ENCODE data around the gene ROBO1. TPM values are rescaled to one million over a fixed set of nuclear protein-coding genes. Genes with fewer than 3 reads are reported as not detected.

ROBO1 gene
- total and polyA plus RNA-seq, 2 of the 13 experiments (the other 11 are each of a cell fraction or from before 2014, with no cell fraction given), result 52.2 to 71.0 TPM

DNA sequence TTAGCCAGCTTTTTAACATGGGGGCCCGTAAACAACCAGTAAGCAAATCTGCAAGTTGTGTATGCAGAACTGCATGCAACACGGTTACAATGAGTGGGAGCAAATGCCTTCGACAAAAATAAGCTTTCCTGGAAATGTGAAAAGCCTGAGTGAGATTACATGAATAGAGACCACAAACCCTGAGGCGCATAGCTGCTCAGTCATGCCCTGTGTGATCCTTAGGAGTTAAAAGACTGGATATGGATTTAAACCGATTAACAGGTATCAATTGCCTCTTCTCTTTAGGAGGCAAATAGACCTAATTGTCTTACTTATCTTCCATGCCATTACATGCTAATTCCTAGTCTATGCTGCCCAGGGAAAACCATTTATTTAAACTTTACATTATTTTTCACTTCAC lies 810.3 kb downstream of the ROBO1 start:
- Histone ChIP-seq H3K4me3 (replicated peaks in 1 of 3; ENCODE audit: insufficient read depth in 1 of 3, low read depth in 2 of 3, low read length in 3 of 3) (no peak overlapping the region), H3K79me2 (ENCODE audit: insufficient read depth, low read length) (peaks cover 83% of the 10 kb centered on the region), H3K27me3 (ENCODE audit: control insufficient read depth in 1 of 2, insufficient read depth in 2 of 2, low read length in 2 of 2) (no peaks in the 10 kb centered on the region), H3K4me1 (ENCODE audit: insufficient read depth, low read length) (peaks cover 7% of the 10 kb centered on the region; the same call in 1 of the 2 replicates), H3K9ac (ENCODE audit: insufficient read depth, low read depth, low read length) (no peak overlapping the region), H3K9me3 (ENCODE audit: low read length) (no peaks in the 10 kb centered on the region), H4K20me1 (ENCODE audit: insufficient read depth, low read length) (0 out of 2 replicates have a peak, but pooled peaks cover 2% of the 10 kb centered on the region), H3K4me2 (ENCODE audit: low read depth, low read length) (no peak overlapping the region), H2AFZ (ENCODE audit: low read length) (no peak overlapping the region), H3K27ac (ENCODE audit: extremely low read length, insufficient read depth, low read length) (no peak overlapping the region), H3K36me3 (replicated peaks in 1 of 2; ENCODE audit: control insufficient read depth in 1 of 2, insufficient read depth in 2 of 2, low read length in 2 of 2) (no peaks in the 10 kb centered on the region; a peak in 2 of 5 replicates)
- intact Hi-C loops (cut with micrococcal nuclease; ENCODE audit: unreplicated experiment), result no loop called here
- in situ Hi-C loops (cut with HindIII; ENCODE audit: extremely low pct_ligation_motif_present, low pct_unique_long_range_greater_than_20kb), result no loop called here
- 93% methylated on average over 5 of the region's 5 CpGs for WGBS (ENCODE audit: low lambda C conversion rate)
- no peak for TF ChIP-seq RBAK (CRISPR knock-in tag; IDR thresholded peaks at IDR 0.05)
- no peak for TF ChIP-seq DNMT1 (CRISPR knock-in tag; IDR thresholded peaks at IDR 0.05)
- TF ChIP-seq SIN3B (IDR thresholded peaks at IDR 0.05; ENCODE audit: low read length), result no peak
- no peak for TF ChIP-seq TMF1 (CRISPR knock-in tag; IDR thresholded peaks at IDR 0.05; ENCODE audit: low read depth)
- TF ChIP-seq ZNF530 (CRISPR knock-in tag; IDR thresholded peaks at IDR 0.05; ENCODE audit: low read depth), result no peak
- no peak for TF ChIP-seq RFX1 (IDR thresholded peaks at IDR 0.05)
- TF ChIP-seq, protein P1, sequence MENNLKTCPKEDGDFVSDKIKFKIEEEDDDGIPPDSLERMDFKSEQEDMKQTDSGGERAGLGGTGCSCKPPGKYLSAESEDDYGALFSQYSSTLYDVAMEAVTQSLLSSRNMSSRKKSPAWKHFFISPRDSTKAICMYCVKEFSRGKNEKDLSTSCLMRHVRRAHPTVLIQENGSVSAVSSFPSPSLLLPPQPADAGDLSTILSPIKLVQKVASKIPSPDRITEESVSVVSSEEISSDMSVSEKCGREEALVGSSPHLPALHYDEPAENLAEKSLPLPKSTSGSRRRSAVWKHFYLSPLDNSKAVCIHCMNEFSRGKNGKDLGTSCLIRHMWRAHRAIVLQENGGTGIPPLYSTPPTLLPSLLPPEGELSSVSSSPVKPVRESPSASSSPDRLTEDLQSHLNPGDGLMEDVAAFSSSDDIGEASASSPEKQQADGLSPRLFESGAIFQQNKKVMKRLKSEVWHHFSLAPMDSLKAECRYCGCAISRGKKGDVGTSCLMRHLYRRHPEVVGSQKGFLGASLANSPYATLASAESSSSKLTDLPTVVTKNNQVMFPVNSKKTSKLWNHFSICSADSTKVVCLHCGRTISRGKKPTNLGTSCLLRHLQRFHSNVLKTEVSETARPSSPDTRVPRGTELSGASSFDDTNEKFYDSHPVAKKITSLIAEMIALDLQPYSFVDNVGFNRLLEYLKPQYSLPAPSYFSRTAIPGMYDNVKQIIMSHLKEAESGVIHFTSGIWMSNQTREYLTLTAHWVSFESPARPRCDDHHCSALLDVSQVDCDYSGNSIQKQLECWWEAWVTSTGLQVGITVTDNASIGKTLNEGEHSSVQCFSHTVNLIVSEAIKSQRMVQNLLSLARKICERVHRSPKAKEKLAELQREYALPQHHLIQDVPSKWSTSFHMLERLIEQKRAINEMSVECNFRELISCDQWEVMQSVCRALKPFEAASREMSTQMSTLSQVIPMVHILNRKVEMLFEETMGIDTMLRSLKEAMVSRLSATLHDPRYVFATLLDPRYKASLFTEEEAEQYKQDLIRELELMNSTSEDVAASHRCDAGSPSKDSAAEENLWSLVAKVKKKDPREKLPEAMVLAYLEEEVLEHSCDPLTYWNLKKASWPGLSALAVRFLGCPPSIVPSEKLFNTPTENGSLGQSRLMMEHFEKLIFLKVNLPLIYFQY (CRISPR knock-in tag; IDR thresholded peaks at IDR 0.05; ENCODE audit: borderline replicate concordance), result no peak
- TF ChIP-seq ZNF101 (CRISPR knock-in tag; IDR thresholded peaks at IDR 0.05; ENCODE audit: borderline replicate concordance, low read depth), result no peak
- TF ChIP-seq HDAC1 (CRISPR knock-in tag; IDR thresholded peaks at IDR 0.05), result no peak
- TF ChIP-seq, protein P2, sequence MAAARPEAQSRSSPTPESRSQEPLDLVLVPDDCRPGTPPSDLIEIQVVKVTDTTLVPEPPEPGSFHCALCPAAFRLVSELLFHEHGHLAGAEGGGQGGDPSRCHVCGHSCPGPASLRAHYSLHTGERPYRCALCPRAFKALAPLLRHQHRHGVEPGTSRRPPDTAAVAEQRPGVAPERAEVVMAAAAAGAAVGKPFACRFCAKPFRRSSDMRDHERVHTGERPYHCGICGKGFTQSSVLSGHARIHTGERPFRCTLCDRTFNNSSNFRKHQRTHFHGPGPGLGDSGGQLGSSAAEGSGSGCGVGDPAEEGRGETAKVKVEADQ (CRISPR knock-in tag; IDR thresholded peaks at IDR 0.05; ENCODE audit: borderline replicate concordance), result no peak
- TF ChIP-seq NR2F6 (IDR thresholded peaks at IDR 0.05), result no peak
- no peak for TF ChIP-seq NR2F6 (CRISPR knock-in tag; IDR thresholded peaks at IDR 0.05)
- no peak for TF ChIP-seq ZNF660 (CRISPR knock-in tag; IDR thresholded peaks at IDR 0.05; ENCODE audit: borderline replicate concordance, low read depth)
- no peak for TF ChIP-seq ZNF572 (CRISPR knock-in tag; IDR thresholded peaks at IDR 0.05)
- DNase-seq (ENCODE audit: low spot score) (no peak), ATAC-seq (no peak), FAIRE-seq (no peak)
- CTCF ChIA-PET (ENCODE audit: low intra/inter-chr PET ratio, low total read pairs), result no interaction called here
- BruUV-seq (replicated peaks), result no TSS peak
- POLR2A ChIA-PET, result no interaction called here
